ENCODE results near the gene SCP2D1. TPM values are rescaled to one million over a fixed set of nuclear protein-coding genes. Genes with fewer than 3 reads are reported as not detected.

The SCP2D1 gene
- total RNA-seq, 2 experiments from 2014 or later = not detected

DNA sequence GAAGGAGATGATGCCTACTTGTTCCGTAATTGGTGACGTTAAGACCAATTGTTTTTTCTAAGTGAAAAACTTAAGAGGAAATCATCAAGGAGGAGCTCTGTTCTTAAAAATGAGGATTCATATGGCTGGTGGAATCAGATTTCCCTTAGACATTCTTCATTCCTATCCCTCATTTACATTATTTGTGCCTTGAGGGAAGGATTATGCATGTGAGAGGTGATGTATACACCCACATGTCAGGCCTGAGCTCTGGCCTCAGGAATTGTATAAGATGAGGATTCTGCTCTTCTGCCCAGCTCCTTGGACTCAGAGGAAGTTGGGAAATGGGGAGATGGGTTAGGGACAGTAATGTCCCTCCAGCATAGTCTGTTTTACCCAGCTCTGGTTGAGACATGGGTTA lies 42.3 kb downstream of the SCP2D1 start:
- no peaks in the 10 kb centered on the region for H3K4me1 ChIP-seq (ENCODE audit: insufficient read depth, low read length)
- peaks cover 8% of the 10 kb centered on the region in 2 experiments for H3K9me3 ChIP-seq (ENCODE audit: control insufficient read depth in 1 of 2, insufficient read depth in 1 of 2, low read length in 2 of 2)
- intact Hi-C loops (cut with DNase I, micrococcal nuclease) = no loop called here
- no peak overlapping the region for H3K4me3 ChIP-seq (ENCODE audit: low read length)
- TF ChIP-seq, protein P1, sequence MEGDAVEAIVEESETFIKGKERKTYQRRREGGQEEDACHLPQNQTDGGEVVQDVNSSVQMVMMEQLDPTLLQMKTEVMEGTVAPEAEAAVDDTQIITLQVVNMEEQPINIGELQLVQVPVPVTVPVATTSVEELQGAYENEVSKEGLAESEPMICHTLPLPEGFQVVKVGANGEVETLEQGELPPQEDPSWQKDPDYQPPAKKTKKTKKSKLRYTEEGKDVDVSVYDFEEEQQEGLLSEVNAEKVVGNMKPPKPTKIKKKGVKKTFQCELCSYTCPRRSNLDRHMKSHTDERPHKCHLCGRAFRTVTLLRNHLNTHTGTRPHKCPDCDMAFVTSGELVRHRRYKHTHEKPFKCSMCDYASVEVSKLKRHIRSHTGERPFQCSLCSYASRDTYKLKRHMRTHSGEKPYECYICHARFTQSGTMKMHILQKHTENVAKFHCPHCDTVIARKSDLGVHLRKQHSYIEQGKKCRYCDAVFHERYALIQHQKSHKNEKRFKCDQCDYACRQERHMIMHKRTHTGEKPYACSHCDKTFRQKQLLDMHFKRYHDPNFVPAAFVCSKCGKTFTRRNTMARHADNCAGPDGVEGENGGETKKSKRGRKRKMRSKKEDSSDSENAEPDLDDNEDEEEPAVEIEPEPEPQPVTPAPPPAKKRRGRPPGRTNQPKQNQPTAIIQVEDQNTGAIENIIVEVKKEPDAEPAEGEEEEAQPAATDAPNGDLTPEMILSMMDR (IDR thresholded peaks at IDR 0.05) = no peak
- H3K36me3 ChIP-seq (ENCODE audit: insufficient read depth, low read length) = no peaks in the 10 kb centered on the region
- H3K27ac Mint-ChIP-seq = no peak overlapping the region
- no peak overlapping the region for H3K27ac ChIP-seq (ENCODE audit: low read depth in 1 of 2, low read length in 2 of 2)
- peaks cover 5% of the 10 kb centered on the region for H3K9me3 Mint-ChIP-seq
- H3K27me3 ChIP-seq (ENCODE audit: control insufficient read depth in 1 of 2, insufficient read depth in 2 of 2, low read length in 2 of 2) = no peaks in the 10 kb centered on the region
- H3K36me3 Mint-ChIP-seq (ENCODE audit: low read depth) = no peaks in the 10 kb centered on the region
- H3K27me3 Mint-ChIP-seq = peaks cover 39% of the 10 kb centered on the region
- ATAC-seq (ENCODE audit: poor library complexity) (no peak), DNase-seq (no peak)
- ChIA-PET POLR2A (no interaction called here), CTCF (no interaction called here)
- no peaks in the 10 kb centered on the region for H3K4me1 Mint-ChIP-seq (ENCODE audit: low read depth)
- H3K4me3 Mint-ChIP-seq = no peak overlapping the region

DNA sequence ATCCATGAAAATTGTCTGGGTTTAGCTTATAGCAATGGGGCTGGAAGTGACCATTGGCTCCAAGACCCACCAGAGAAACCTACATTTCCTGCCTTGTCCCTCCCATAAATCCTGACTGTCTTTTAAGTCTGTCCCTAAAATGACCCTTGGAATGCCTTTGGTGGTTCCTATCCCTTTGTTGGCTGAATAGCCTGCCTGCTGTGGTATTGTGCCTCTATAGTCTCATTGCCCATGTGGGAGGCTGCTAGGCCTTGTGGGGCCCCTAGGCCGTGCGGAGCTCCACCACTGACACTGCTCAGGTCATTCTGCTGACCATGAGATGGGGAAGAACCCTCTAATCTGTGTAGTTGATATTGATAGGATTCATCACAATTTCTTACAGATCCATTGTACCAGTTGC lies 43.3 kb downstream of the SCP2D1 start:
- H3K4me3 Mint-ChIP-seq = no peak overlapping the region
- DNase-seq = no peak
- TF ChIP-seq, protein P1 (IDR thresholded peaks at IDR 0.05) = no peak
- H3K27me3 Mint-ChIP-seq = peaks cover 29% of the 10 kb centered on the region
- H3K36me3 Mint-ChIP-seq (ENCODE audit: low read depth) = no peaks in the 10 kb centered on the region
- Histone ChIP-seq H3K27me3 (ENCODE audit: control insufficient read depth in 1 of 2, insufficient read depth in 2 of 2, low read length in 2 of 2) (no peaks in the 10 kb centered on the region), H3K4me1 (ENCODE audit: insufficient read depth, low read length) (no peaks in the 10 kb centered on the region), H3K9me3 (ENCODE audit: control insufficient read depth in 1 of 2, insufficient read depth in 1 of 2, low read length in 2 of 2) (peaks cover 8% of the 10 kb centered on the region in 2 experiments), H3K36me3 (ENCODE audit: insufficient read depth, low read length) (no peaks in the 10 kb centered on the region), H3K27ac (ENCODE audit: low read depth in 1 of 2, low read length in 2 of 2) (no peak overlapping the region), H3K4me3 (ENCODE audit: low read length) (no peak overlapping the region)
- intact Hi-C loops (cut with DNase I, micrococcal nuclease) = no loop called here
- H3K9me3 Mint-ChIP-seq = peaks cover 5% of the 10 kb centered on the region
- no peak for ATAC-seq (ENCODE audit: poor library complexity)
- CTCF ChIA-PET = no interaction called here
- H3K27ac Mint-ChIP-seq = no peak overlapping the region
- POLR2A ChIA-PET = no interaction called here
- H3K4me1 Mint-ChIP-seq (ENCODE audit: low read depth) = no peaks in the 10 kb centered on the region

DNA sequence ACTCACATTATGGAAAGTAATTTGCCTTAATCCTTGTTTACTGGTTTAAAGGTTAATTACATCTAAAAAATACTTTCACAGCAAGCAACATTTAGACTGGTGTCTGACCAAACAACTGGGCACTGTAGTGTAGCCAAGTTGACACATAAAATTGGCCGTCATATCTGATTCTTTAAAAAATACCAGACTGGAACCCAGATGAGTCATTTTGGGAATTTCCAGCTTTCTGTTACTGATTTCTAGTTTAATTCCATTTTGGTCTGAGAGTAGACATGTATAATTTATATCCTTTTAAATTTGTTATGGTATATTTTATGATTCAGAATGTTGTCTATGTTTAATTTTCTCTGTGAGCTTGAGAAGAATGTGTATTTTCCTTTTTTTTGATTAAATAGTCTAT lies 44.1 kb downstream of the SCP2D1 start:
- TF ChIP-seq, protein P1 (IDR thresholded peaks at IDR 0.05) = no peak
- Histone ChIP-seq H3K4me3 (ENCODE audit: low read length) (no peak overlapping the region), H3K27me3 (ENCODE audit: control insufficient read depth in 1 of 2, insufficient read depth in 2 of 2, low read length in 2 of 2) (no peaks in the 10 kb centered on the region), H3K9me3 (ENCODE audit: control insufficient read depth in 1 of 2, insufficient read depth in 1 of 2, low read length in 2 of 2) (peaks cover 8% of the 10 kb centered on the region in 2 experiments), H3K36me3 (ENCODE audit: insufficient read depth, low read length) (no peaks in the 10 kb centered on the region), H3K4me1 (ENCODE audit: insufficient read depth, low read length) (no peaks in the 10 kb centered on the region), H3K27ac (ENCODE audit: low read depth in 1 of 2, low read length in 2 of 2) (no peak overlapping the region)
- ChIA-PET POLR2A (no interaction called here), CTCF (no interaction called here)
- ATAC-seq (ENCODE audit: poor library complexity) (no peak), DNase-seq (no peak)
- Mint-ChIP-seq H3K36me3 (ENCODE audit: low read depth) (no peaks in the 10 kb centered on the region), H3K27me3 (peaks cover 22% of the 10 kb centered on the region), H3K4me3 (no peak overlapping the region), H3K9me3 (peaks cover 5% of the 10 kb centered on the region), H3K27ac (no peak overlapping the region), H3K4me1 (ENCODE audit: low read depth) (no peaks in the 10 kb centered on the region)
- intact Hi-C loops (cut with DNase I, micrococcal nuclease) = no loop called here

Measured in CD4-positive, alpha-beta T cell (primary cell).